Ectodermal cell (in vitro differentiated cells): ENCODE results near the gene OR2J2.
"Not testable (repeated sequence)": the region's sequence is repeated elsewhere in the genome, so short reads cannot be mapped to it uniquely, and the experiment has no call there.

Experiments used
- H3K27ac ChIP-seq: 2 replicates; pipeline ENCODE4 v1.7.0; 2013; ENCODE audit warnings: mild to moderate bottlenecking, low read depth, low read length; ENCODE audit not compliant: insufficient read depth, poor library complexity, severe bottlenecking
- H3K27me3 ChIP-seq: 2 replicates; pipeline ENCODE4 v1.7.0; 2013; ENCODE audit warnings: mild to moderate bottlenecking, low read length; ENCODE audit not compliant: insufficient read depth, control insufficient read depth, poor library complexity, severe bottlenecking
- H3K36me3 ChIP-seq: one replicate; pipeline ENCODE4 v1.7.0; 2013; ENCODE audit warnings: low read length; ENCODE audit not compliant: control insufficient read depth, insufficient read depth
- H3K4me1 ChIP-seq: one replicate; pipeline ENCODE4 v1.7.0; 2013; ENCODE audit warnings: low read length; ENCODE audit not compliant: control insufficient read depth, insufficient read depth
- H3K4me3 ChIP-seq: 2 replicates; pipeline ENCODE4 v1.7.0; 2013; ENCODE audit warnings: low read depth, low read length, control low read depth; ENCODE audit not compliant: insufficient read depth
- H3K9me3 ChIP-seq: 2 replicates; pipeline ENCODE4 v1.7.0; 2013; ENCODE audit warnings: mild to moderate bottlenecking, low read length, moderate library complexity; ENCODE audit not compliant: control insufficient read depth
- WGBS, 2 experiments: methylation state at CpG; one replicate each; pipeline ENCODE4 v1.1.7; 2013; ENCODE audit warnings: missing lambda C conversion rate in 2 of 2; 5-methylcytosine and 5-hydroxymethylcytosine counted together

The OR2J2 gene

DNA sequence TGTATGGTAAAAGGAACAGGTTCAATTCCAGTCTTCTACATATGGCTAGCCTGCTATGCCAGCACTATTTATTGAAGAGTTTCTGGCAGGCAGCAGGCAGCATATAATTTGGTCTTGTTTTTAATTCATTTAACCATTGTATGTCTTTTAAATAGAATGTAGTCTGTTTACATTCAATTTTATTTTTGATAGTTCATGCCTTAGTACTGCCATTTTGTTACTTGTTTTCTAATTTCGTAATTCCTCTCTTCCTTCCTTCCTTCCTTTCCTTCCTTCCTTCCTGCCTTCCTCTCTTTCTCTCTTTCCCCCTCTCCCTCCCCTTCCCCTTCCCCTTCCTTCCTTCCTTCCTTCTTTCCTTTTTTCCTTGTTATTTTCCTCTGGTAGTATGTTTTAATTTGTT is 17.6 kb upstream of the OR2J2 start:
- Histone ChIP-seq H3K9me3 (no peaks in the 10 kb centered on the region), H3K36me3 (no peaks in the 10 kb centered on the region), H3K4me3 (no peak overlapping the region), H3K4me1 (no peaks in the 10 kb centered on the region), H3K27ac (no peak overlapping the region), H3K27me3 (no peaks in the 10 kb centered on the region)
- 85 to 91% methylated on average over 1 of the region's 1 CpG for WGBS, 2 experiments

DNA sequence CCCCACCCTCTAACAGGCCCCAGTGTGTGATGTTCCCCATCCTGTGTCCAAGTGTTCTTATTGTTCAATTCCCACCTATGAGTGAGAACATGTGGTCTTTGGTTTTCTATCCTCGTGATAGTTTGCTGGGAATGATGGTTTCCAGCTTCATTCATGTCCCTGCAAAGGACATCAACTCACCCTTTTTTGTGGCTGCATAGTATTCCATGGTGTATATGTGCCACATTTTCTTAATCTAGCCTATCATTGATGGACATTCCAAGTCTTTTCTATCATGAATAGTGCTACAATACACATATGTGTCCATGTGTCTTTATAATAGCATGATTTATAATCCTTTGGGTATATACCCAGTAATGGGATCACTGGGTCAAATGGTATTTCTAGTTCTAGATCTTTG is 15.5 kb upstream of the OR2J2 start:
- 69 to 95% methylated on average over 1 of the region's 1 CpG for WGBS, 2 experiments
- not testable (repeated sequence) for H3K36me3 ChIP-seq, H3K4me3 ChIP-seq, H3K27me3 ChIP-seq, H3K4me1 ChIP-seq, H3K9me3 ChIP-seq, H3K27ac ChIP-seq

DNA sequence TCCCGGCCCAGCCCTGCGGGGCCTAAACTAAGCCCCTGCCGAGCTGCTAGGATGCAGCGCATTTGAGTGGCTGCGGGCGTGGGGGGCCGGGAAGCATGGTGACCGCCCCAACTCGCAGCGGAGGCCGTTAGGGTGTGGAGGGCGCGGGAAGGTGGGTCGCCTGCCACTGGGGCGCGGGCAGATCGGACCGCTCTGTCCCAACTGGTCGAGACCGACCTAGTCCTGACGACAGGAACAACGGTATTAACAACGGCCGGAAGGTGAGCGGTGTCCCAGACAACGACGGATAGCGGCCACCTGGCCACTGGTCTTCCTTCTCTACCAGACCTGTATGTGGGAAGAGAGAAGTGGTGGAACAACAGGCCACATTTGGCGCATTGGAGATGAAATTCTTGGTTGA is 10.8 kb upstream of the OR2J2 start:
- H3K4me3 ChIP-seq, H3K4me1 ChIP-seq, H3K9me3 ChIP-seq, H3K27ac ChIP-seq, H3K36me3 ChIP-seq, H3K27me3 ChIP-seq: not testable (repeated sequence)
- 98 to 99% methylated on average over 12 to 13 of the region's 29 CpGs for WGBS, 2 experiments

DNA sequence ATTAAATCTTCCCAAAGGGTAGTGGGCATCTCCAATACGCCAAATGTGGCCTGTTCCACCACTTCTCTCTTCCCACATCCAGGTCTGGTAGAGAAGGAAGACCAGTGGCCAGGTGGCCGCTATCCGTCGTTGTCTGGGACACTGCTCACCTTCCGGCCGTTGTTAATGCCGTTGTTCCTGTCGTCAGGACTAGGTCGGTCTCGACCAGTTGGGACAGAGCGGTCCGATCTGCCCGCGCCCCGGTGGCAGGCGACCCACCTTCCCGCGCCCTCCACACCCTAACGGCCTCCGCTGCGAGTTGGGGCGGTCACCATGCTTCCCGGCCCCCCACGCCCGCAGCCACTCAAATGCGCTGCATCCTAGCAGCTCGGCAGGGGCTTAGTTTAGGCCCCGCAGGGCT is 5.1 kb upstream of the OR2J2 start:
- H3K27me3 ChIP-seq, H3K36me3 ChIP-seq, H3K9me3 ChIP-seq, H3K4me3 ChIP-seq, H3K27ac ChIP-seq, H3K4me1 ChIP-seq: not testable (repeated sequence)
- 95 to 97% methylated on average over 11 to 22 of the region's 28 CpGs for WGBS, 2 experiments

DNA sequence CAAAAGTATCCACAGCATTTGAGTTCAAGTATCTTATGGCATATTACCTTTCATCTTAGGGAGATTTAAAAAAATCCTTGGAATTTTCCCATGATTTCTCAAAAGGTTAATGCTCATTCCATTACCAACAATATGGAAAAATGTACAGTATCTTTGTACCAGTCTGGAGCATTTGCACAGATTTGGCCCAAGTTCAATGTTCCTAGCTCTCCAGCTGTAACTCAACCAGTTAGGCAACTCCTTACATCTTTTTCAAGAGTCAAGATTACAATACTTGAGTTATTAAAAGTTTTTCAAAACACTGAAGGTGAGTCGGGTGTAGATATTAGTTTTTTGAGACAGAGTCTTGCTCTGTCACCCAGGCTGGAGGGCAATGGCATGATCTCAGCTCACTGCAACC is 1.0 kb downstream of the OR2J2 start:
- Histone ChIP-seq H3K27ac (no peak overlapping the region), H3K9me3 (no peaks in the 10 kb centered on the region), H3K4me1 (no peaks in the 10 kb centered on the region), H3K36me3 (no peaks in the 10 kb centered on the region), H3K27me3 (no peaks in the 10 kb centered on the region), H3K4me3 (no peak overlapping the region)
- WGBS, 2 experiments: 69 to 94% methylated on average over 1 of the region's 1 CpG

DNA sequence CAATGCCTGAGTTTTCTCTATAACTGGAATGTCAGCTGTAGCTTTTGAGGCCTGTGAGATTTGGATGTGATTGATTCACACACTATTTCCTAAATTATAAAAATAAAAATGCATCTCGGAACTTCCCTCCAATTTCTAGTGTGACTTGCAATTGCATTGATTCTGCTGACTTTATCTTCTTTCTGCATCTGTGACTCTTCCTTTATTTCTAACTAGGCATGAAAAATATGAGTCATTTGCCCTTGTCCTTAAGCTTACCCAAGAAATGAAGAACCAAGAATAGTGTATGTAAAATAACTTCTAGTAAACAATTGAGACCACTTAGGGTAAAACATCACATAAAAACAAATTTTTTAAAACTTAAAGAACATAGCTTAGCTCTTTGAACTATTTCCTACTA is 12.9 kb downstream of the OR2J2 start:
- Histone ChIP-seq H3K4me3 (no peak overlapping the region), H3K36me3 (no peaks in the 10 kb centered on the region), H3K27me3 (no peaks in the 10 kb centered on the region), H3K27ac (no peak overlapping the region), H3K9me3 (no peaks in the 10 kb centered on the region), H3K4me1 (no peaks in the 10 kb centered on the region)
- 94 to 100% methylated on average over 1 of the region's 1 CpG for WGBS, 2 experiments

DNA sequence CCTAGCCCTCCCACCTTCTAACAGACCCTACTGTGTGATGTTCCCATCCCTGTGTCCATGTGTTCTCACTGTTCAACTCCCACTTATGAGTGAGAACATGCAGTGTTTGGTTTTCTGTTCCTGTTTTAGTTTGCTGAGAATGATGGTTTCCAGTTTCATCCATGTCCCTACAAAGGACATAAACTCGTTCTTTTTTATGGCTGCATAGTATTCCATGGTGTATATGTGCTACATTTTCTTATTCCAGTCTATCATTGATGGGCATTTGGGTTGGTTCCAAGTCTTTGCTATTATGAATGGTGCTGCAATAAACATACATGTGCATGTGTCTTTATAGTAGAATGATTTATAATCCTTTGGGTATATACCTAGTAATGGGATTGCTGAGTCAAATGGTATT is 18.0 kb downstream of the OR2J2 start:
- not testable (repeated sequence) for H3K4me1 ChIP-seq

DNA sequence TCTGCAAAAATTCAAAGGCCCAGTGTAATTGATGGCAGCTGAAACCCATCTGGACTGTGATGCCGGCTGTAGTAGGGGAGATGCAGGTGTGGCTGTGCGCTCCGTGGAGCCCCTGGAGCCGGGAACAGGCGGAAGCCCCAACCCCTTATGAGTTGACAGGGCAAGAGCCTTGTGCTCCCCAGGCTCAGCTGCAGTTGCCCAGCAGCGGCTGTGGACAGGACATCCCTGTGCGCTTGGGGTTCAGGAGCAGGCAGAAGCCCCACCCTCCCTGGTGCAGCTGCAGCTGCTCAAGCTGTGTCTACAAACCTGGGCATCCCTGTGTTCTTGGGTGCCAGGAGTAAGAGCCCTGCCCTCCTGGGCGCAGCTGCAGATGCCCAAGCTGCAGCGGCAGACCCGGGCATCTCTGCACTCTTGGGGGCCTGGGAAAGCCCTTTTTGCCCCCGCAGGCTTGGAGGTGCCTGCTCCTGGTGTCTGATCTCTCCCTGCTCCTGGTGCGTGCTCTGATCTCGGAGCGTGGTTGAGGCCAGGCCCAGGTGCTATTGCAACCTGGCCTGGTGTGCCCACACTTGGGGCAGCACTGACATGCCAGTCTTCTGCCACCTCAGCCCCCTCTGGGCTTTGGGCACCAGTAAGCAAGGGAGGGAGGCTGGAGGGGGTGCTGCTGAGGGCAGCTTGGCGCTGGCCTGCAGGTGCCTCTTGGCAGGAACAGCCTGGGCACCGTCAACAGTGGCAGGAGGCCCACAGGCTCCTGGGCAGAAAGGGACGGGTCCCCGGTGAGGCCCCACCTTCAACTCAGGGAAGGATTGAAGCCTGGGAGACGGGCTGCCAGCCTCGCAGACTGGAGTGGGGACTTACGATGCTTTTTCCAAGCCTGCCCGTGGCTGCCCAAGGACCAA is 30.3 kb downstream of the OR2J2 start:
- WGBS, 2 experiments: 94 to 95% methylated on average over 22 of the region's 22 CpGs
- no peaks in the 10 kb centered on the region for H3K4me1 ChIP-seq

More for the DNA sequence above, 18.0 kb downstream of the OR2J2 start:
- WGBS, 2 experiments: 94 to 100% methylated on average over 1 of the region's 1 CpG
- not testable (repeated sequence) for H3K9me3 ChIP-seq, H3K36me3 ChIP-seq, H3K27me3 ChIP-seq, H3K4me3 ChIP-seq, H3K27ac ChIP-seq

DNA sequence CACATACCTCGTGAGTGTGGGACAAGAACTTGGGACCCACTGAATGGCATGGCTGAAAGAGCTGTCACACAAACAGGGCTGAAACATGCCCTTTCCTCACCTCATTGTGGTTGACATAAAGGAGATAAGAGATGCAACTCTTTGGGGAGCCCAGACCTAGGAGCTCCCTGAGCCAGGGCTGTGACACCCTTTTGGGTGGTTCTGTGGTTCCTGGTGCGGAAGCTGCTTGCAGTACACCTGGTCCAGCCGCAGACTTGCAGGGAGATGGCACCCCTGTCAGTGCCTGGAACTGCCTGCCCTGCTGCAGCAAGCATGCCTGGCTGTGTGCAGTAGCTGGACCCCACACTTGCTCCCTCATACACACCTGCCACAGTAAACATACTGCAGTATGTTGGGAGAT is 31.3 kb downstream of the OR2J2 start:
- WGBS, 2 experiments: 94 to 99% methylated on average over 3 of the region's 3 CpGs
- Histone ChIP-seq H3K36me3 (no peaks in the 10 kb centered on the region), H3K27me3 (no peaks in the 10 kb centered on the region), H3K4me3 (no peak overlapping the region), H3K4me1 (no peaks in the 10 kb centered on the region), H3K9me3 (no peaks in the 10 kb centered on the region), H3K27ac (no peak overlapping the region)

More for the DNA sequence above, 30.3 kb downstream of the OR2J2 start:
- Histone ChIP-seq H3K27me3 (no peaks in the 10 kb centered on the region), H3K27ac (no peak overlapping the region), H3K4me3 (no peak overlapping the region), H3K9me3 (no peaks in the 10 kb centered on the region), H3K36me3 (no peaks in the 10 kb centered on the region)

DNA sequence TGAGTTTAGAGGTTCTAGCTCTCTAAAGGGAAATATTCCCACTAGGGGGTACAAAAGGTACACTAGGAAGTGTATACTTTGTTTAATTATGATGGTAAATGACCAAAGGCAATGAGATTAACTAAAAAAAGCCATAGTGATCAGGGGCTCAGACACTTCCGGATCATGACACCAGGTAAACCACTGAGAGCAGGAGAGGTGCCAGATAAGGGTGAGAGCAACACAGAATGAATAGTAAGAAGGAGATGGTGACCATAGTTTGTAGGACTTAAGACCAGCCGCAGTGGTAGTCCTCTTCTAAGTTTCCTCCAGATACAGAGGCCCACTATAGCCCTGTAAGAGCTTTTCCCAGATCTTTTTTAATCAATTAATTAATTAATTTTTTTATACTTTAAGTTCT is 40.8 kb downstream of the OR2J2 start:
- Histone ChIP-seq H3K9me3 (no peaks in the 10 kb centered on the region), H3K4me1 (no peaks in the 10 kb centered on the region), H3K36me3 (no peaks in the 10 kb centered on the region), H3K27ac (no peak overlapping the region), H3K4me3 (no peak overlapping the region), H3K27me3 (no peaks in the 10 kb centered on the region)
- WGBS, 2 experiments: 90 to 94% methylated on average over 1 to 2 of the region's 2 CpGs

DNA sequence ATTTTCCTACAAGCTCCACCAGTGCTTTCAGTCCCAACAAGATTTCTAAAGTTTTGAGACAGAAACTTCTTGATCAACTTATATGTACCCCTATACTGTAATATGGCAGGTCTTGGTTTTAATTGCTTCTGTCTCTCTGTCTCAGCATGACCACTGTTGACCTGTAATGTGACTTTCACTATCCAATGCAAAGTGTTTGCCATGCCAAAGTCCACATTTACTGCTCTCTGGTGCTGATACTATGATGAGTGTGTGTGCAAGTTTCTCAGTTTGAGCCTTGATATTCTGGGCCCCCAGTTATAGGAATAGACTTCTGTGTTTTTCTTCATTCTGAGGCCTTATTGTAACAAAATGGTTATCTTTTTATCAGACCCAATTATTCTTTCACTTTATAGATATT is 45.8 kb downstream of the OR2J2 start:
- H3K36me3 ChIP-seq: no peaks in the 10 kb centered on the region
- no peaks in the 10 kb centered on the region for H3K27me3 ChIP-seq

More for the DNA sequence above, 45.8 kb downstream of the OR2J2 start:
- Histone ChIP-seq H3K4me3 (no peak overlapping the region), H3K9me3 (no peaks in the 10 kb centered on the region), H3K27ac (no peak overlapping the region), H3K4me1 (no peaks in the 10 kb centered on the region)
